Globus pallidus (tissue), 1 donor: Measurements from ENCODE around the gene CHAF1A.

Source experiments
- DNase-seq: peaks from one replicate; pipeline ENCODE4 v3.0.0-alpha.2; 2015; ENCODE audit warnings: low spot score

CHAF1A gene

DNA sequence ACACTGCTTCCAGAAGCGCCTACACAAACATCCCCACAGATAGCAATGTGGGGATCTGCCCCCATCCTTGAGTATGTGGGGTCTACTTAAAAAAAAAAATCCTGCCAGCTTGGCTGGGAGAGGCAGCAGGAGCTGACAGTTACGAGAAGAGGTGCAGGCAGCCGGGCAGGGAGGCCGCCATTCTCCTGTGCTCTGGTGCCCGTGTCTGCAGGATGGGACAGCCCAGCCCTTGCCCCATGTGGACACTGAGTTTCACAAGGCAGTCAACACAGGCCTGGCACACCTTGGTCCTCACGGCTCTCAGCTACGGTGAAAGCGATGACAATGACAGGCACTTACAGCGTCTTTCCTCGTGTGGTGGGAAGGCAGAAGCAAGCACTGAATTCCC lies 35.1 kb upstream of the CHAF1A start:
- no peak for DNase-seq

DNA sequence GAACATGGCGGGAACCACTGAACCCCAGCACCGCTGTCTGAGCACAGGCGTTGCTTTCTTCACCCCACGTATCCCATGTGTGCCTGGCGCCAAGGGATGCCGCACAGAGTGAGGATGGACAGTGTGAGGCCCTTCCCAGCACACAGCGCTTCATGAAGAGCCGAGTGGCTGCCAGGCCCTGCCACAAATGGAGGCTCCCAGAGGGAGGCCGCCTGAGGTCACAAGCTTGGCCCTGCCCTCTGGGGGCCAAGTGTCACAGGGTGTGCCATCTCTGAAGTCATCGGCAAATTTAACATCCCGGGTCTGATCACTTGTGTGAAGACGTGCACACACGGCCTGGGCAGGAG lies 34.7 kb upstream of the CHAF1A start:
- no peak for DNase-seq

DNA sequence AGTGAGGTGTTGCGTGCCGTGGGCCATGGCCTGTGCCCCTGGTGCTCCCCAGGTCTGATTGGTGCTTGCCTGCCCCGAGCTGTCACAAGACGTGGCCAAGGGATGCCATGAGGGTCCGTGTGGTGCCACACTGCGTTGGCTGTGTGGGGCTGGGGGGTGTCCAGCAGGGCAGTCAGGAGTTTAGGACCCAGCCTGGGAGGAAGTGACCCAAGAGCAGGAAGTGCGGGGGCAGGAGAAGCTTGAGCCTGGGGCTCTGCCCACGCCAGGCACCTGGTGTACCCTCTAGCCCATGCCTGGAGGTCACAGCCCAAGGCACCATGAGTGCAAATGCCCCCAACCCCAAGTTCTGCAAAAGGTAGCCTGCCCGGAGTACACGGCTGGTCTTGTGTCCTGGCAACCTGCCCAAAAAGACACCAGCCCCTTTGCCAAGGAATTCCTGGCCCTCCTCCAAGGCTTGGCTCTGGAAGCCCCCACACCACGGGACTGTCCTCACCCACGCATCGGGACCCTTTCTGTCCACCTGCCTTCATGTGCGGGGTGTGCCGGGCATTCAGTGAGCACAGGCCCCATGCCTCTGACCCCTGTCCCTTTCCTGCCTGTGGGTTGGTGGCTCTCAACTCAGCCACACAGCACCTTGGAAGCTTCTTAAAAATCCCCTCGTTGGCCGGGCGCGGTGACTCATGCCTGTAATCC lies 34.2 kb upstream of the CHAF1A start:
- DNase-seq, result no peak

DNA sequence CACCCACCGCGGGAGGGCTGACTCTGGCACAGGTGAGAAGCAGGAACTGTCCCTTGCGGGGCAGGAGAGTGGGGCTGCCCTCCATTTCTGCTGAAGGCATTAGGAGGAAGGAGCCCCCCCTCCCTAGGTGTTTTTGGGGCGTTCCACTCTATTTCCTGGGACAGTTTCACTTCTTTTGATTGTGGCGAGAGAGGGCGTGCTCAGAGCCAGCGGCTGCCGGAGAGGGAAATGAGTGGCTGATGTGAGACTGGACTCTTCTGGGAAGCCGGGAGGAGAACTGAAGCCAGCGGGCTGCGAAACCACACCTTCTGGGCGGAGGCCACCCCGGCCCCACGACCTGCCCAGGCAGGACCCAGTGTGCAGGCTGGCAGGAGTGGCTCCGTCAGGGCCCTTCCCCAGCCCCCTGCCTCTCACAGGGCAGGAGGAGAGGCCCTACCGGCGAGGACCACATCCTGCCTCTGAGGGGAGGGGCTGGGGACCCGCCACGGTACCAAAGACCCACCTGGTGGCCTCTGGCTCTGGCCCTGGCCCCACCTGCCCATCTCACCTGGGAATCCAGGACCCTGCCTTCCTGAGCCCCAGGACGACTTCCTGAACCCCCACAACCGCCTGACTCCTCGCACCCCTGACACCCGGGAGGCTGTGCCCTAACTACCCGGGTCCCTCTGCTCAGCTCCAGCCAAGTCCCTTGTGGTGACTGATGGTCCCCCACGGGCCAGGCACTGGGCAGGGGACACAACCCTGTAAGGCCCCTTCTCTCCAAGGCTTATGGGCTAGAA lies 33.1 kb upstream of the CHAF1A start:
- DNase-seq, result no peak

DNA sequence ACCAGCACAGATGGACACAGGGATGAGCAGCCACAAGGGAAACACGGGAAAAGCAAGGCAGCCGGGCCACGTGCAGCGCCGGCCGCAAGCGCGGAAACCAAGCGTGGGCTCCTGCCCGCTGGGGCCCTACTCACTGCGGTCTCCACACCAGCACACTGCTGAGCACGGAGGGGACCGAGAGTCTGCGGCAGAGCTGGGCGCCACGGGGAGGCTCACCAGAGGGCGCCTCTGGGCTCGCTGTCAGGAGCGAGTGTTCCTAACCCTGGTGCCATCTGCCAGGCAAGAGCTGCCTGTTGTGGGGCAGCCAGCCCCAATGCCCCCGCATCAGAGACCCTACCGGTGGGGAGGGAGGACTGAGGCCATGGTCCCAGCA lies 32.6 kb upstream of the CHAF1A start:
- DNase-seq, result peak; percentile 71

DNA sequence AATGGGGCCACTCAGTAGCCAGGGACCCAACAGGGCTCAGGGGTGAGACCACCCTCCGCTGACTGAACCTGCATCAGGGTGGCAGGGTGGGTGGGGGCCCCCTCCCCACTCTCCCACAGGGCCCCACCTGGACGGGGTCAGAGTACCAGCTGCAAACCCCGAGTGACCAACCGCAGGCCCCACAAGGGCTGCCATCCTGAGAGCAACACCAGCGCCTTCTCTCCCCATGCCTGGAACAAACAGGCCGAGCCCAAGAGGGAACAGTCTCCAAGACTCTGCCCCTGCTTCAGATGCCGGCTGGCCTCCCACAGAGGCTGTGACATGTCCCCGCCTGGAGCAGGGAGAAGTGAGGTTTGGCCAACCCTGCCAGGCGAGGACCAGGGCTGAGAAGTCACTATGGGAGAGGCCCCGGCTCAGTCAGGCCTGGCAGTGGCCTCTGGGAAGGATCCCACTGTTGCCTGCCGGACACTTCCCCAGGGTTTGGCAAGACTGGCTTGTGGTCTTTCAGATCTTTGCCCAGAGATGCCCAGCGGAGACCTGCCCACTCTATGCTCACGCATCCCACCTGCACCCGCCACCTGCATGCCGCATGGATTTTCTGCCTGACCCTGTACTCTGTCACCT lies 31.9 kb upstream of the CHAF1A start:
- no peak for DNase-seq

DNA sequence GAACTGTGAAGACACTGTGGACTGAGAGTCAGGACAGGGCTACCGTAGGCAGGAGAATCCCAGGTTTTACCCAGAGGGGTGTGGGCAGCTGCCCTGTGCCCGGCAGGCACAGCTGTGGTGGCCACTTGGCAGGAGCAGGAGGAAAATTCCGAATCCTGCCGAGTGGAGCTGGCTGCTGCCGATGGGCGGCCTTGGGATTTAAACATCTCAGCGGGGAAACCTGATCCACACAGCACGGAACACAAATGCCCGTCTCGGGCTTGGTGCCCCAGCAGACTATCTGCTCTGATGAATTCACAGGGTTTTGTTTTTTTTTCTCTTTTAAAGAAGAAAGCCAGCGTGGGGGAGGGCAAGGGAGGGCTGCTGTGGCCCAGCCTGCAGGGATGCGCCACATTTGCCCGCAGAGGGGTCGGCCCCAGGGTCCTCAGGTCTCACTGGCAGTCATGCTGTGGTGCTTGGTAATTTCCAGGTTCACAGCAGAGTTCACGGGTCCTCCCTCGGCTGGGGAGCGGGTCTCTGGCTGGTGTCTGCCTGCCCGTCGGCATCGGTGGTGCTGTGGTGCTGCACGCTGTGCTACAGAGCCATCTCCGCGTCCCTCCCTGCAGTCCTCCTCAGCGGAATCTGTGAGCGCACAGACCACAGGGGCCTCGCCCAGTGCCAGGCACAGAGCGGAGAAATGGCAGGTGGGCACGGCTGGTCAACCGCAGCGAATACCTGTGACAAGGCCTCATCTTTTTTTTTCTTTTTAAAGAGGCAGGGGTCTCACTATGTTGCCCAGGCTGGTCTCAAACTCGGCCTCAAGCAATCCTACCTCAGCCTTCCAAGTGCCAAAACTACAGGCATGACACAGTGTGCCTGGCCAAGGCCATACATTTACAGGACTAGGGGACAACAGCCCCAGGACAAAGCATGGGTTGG lies 30.9 kb upstream of the CHAF1A start:
- no peak for DNase-seq

DNA sequence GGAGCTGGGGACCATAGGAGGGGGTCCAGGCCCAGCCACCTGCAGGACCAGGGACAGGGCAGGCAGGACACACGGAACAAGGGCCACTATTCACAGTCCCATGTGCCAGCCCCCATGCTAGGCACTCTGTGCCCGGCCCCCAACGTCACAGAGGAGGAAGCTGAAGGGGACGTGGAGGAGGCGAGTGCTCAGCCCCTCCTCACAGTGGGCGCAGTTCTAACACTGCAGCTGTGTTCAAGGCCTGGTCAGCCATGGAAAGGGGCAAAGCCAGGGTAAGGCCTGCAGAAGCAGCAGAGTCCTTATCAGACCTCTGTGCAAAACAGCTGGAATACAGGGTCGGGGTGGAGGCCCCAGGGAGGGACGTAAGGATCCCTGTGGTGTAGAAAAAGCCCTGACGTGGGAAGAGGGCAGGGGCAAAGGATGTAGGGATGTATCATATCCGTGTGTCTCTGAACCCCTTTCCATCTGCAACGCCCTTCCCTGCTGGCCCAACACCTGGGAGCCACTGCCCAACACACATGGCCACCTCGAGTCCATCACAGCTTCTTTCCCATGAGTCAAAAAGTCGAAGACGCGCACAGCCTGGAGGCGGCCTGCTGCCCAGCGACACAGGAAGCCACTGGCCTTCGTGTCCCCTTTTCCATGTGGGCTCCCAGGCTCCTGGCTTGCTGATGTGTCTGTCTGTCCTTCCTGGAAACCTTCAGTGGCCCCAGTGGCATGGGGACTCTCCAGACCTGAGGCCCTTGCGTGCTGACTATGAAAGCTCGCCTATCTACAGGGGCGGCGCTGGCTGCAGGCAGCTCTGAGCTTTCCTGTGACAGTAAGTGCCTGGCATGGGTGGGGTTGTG lies 30.1 kb upstream of the CHAF1A start:
- DNase-seq, result no peak

DNA sequence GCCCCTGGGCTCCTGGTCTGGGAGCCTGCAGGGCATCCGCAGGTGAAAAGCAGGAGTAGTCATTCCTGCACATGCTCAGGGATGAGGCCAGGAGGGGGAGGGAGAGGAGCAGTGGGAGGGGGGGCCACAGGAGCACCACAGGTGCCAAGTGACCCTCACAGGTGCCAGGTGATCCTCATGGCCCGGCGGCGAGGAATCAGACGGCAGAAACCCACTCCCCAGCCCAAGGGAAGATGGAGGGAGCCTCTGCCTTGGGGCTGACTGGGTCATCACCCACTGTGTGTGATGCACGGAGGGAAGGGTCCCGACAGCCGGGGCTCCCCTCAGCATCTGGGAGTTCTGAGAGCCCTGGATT lies 29.4 kb upstream of the CHAF1A start:
- DNase-seq, result no peak

DNA sequence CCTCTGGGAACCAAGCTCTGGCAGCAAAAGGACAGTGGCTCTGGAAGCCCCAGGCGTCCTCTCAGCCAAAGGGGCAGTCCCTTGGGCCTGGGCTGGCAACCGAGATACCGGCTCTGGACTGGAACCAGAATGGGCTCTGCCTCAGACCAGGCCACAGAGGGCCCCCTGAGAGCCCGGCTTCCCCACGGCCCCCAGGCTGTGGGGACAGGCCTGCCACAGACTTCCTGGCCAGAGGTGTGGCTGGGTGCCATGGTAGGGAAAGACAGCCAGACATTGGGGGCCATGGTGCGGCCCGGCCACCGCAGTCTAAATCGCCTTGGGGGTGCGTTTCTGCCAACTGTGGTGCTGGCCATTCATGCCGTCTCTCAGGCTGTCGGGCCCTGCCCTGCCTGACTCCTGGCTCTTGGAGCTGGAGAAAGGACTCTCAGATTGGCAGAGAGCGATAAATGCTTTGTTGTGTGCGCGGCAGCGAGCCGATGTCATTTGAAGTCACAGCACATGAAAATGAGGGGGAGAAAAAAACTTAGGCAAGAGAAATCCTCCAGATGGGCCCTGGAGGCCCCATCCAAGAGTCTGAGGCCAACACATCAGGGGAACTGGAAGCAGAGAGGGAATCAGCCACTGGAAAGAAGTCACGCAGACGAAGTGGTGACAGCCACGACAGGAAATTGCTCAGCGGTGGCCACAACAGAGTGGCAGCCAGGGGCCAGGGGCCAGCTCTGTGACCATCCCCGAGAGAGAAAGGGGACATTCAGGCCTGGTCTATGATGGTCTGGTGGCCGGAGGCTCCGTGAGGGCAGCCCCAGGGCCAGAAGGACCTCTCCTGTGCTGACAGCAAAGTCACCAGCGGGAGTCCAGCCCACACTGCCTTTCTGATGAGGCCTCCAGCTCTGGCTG lies 28.6 kb upstream of the CHAF1A start:
- DNase-seq, result peak; percentile 88

DNA sequence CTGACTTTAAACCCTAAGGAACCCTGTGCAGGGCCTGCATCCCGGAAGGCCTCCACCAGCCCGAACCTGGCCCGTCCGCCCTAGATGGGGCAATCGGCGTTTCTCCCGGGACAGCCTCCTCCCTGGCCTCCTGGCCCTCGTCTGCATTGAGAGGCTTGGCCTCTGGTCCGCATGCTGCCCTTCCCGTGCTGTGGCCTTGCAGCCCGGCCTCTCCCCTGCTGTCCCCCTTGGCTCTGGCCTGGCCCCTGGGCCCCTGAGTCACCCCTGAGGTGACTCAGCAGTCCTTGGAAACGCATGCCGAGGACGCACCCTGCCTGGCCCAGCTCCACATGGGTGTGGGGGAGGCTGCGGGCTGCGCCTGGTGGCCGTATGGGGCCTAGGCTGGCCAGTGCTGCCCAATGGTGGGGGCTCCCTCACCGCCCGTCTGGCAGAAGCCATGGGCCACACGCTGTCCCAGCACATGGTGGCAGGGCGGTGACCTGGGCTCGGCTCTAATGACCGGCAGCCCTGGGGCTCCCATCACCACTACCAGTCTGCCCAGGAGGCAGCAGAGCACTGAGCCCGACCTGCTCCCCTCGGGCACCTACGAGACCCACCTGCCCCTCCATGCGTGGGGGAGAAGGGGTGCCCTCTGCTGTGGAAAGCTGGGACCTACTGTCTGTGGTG lies 27.8 kb upstream of the CHAF1A start:
- DNase-seq, result no peak

DNA sequence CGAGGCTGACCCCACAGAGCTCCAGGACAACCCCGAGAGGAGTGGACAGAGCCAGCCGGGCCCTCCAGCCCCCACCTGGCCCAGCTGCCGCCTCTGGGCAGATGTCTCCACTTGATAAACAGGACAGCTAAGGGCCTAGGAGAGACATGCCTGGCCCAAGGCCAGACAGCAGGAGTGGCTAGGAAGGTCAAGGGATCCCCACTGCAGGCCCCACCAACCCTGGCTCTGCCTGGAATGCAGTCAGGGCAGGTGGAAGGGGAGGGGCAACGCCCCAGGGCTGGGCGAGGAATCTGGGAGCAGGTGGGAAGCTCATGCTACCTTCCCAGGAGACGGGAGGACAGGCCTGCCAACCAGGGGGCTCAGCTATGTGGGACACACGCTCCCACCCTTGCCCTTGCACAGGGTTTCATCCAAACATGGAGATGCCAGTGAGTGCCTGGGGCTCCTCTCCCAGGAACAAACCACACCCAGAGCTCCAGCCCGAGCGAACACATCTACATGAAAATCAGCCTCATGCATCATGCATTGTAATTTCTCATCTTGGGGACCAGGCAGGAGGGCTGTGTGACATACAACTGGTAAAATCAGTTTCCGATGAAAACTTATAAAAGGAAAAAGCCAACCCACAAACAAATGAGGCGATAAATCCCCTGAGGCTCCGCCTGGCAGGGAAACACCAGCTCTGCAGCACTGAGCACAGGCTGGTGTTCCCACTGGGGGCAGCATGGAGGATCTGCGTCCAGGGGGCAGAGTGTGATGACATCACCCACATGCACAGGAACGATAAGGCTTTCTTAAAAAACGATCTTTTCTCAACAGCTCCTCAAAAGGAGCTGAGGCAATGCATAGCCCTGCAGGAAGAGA lies 27.0 kb upstream of the CHAF1A start:
- peak; percentile 59 for DNase-seq

DNA sequence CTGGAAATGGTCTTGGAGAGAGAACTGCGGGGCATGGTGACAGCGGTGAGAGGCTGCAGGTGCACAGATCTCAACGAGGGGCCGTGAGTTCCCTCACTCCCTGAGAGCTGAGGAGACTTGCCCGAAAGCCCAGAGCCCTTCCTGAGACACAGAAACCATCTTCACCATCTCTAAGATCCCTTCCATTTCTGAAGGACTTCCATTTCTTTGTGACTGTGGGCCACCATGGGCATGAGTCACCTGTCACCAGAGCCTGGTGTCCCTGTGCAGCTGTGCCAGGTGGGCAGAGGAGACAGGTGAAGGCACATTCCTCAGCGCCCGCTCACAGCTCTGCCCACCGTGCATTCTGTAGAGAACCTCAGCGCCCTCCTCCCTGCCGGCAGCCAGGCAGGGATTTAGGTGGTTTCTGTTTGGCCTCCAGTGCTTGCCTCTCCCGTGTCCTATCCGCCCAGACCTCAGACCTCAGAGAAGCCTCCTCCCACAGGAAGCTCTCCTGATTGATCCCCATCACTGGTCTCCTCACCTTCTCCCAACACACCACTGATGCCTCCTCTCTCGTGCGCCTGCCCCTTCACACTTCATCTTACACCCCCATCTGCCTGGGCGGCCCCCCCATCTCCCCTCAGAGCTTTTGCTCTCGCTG lies 26.3 kb upstream of the CHAF1A start:
- DNase-seq, result no peak

DNA sequence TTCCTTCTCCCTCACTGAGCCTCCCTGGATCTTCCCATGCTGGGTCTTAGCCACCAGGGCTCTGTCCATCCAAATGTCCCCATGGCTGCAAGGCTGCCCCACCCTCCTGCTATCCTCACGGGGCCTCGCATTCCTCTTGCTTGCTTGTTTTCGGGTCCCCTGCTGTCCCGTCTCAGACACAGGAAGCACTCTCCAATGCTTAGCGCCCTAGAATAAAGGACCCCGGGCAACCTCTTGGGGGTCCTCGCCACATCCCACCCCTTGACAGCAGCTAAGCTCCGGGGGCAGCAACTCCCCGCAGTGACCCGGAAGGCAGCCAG lies 25.8 kb upstream of the CHAF1A start:
- DNase-seq, result no peak

DNA sequence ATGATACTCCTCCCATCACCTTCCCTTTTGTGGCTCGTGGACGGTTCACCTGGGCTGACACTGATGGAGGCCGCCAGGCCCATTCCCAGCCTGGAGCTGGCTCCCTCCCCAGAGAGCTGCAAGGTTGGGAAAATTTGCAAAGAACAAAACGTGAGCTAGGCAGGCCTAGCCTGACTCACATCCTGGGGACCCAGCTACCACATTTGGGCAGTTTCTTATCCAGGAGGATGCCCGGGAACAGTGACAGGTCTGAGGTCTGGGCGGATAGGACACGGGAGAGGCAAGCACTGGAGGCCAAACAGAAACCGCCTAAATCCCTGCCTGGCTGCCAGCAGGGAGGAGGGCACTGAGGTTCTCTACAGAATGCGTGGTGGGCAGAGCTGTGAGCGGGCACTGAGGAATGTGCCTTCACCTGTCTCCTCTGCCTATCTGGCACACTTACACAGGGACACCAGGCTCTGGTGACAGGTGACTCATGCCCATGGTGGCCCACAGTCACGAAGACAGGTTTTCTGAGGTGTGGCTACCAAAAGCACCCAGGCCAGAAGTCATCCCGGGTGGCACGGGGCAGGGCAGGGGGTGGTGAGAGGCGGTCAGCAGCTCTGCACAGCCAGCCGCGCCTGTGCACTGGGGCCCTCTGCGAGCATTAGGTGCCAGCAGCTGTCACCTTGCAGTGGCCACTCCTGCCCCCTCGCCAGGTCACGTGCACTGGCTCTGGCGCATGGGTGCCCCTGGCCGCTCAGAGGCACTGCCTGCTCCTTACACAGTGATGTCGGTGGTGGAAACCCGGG lies 25.3 kb upstream of the CHAF1A start:
- no peak for DNase-seq

DNA sequence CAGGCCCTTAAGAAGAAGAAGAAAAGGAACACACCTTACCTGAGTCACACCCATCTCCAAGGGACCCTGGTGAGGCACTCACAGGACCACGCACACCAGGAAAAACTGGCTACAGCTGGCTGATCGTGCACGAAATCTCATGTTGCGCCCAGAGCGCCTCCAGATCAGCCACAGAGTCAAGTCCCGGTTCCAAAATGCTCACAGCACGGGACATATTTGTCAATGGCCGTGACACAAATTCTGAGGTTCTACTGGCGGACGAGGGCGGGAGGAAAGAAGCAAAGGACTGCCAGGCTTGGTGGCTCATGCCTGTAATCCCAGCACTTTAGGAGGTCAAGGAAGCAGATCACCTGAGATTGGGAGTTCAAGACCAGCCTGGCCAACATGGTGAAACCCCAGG lies 23.6 kb upstream of the CHAF1A start:
- no peak for DNase-seq

DNA sequence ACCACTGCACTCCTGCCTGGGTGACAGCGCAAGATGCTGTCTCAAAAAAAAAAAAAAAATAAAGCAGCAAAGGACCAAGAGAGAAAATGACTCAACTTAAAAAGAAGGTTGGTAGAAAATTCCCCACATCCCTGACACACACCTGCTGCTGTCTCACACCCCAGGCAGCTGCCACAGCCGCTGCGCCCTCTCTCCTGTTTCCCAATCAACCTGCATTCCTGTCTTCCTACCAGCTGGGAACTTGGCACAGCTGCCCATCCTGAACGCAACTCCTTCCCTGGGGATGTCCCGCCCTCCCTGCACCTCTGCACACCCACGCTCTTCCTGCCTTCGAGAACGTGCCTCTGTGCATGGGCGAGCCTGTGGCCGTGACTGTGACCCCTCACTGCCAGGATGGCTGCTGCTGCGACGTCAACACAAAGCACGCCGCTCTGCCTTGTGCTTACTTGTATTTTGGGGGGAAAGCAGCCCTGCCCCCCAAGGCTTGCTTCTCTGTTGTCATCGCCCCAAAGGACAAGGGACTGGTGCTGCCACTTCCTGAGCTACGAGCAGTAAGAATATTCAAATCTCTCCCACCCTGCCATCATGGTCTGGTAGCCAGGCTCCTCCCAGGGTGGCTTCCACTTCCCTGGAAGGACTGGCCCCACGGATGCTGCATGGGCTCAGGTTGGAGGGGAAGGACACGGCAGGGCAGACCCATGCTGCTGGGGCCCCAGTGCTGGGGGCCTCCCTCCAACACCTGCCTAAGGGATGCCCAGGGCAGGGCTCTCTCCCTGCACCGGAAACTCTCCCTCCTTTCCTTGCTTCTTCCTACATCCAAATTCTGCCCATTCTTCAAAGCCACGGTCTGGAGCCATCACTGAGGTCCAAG lies 22.8 kb upstream of the CHAF1A start:
- DNase-seq, result no peak
